HepG2 (cell line): ENCODE results near the gene LTA. TPM values are rescaled to one million over a fixed set of nuclear protein-coding genes. Genes with fewer than 3 reads are reported as not detected.

Source experiments
- ATAC-seq: fragments of 200-7000 bp; cut with Tn5 transposase; 3 replicates; pipeline ENCODE4 v1.9.1; 2020; ENCODE audit warnings: mild to moderate bottlenecking, moderate library complexity
- BruUV-seq: library from RNA; stranded (reverse); fragments of 400-500 nt; replicated peaks from 2 replicates; lab custom pipeline; 2021; lab: Mats Ljungman, UMichigan
- CTCF ChIA-PET: fragments of 300-600 bp; formaldehyde crosslinking; extraction: SDS; loops from one replicate; lab custom pipeline; 2021; ENCODE audit warnings: low total read pairs, inconsistent platforms, low intra/inter-chr PET ratio; lab: Yijun Ruan, JAX
- POLR2A ChIA-PET: fragments of 350-600 bp; sonication (Branson Sonifier 250); formaldehyde crosslinking; loops from one replicate; lab custom pipeline; 2020; ENCODE audit warnings: antibody characterized with exemption, inconsistent platforms; lab: Yijun Ruan, JAX
- DNase-seq: peaks from one replicate; pipeline ENCODE4 v3.0.0-alpha.2; 2015; ENCODE audit warnings: low spot score
- FAIRE-seq: peaks from 3 replicates; lab custom pipeline; 2011; peaks lifted over from hg19 to GRCh38; lab: Jason Lieb, UNC
- H2AFZ ChIP-seq: one replicate; pipeline ENCODE4 v1.6.1; 2011; ENCODE audit warnings: low read length, inconsistent platforms
- H3K27ac ChIP-seq: fragments of 300-600 bp; 3 replicates; pipeline ENCODE4 v1.8.0; 2011; ENCODE audit warnings: mixed run types, mild to moderate bottlenecking, mixed read lengths, low read length, inconsistent platforms; ENCODE audit not compliant: insufficient read depth; ENCODE audit errors: extremely low read length
- H3K27me3 ChIP-seq, 2 experiments: fragments of 200-600 bp in 1 of 2; 2 replicates in 1 of 2; 3 replicates in 1 of 2; pipeline versions ENCODE4 v1.6.0 to v1.8.0; 2011; ENCODE audit warnings: low read length in 2 of 2, mild to moderate bottlenecking in 2 of 2, moderate library complexity in 2 of 2, inconsistent platforms in 1 of 2; ENCODE audit not compliant: insufficient read depth in 2 of 2, control insufficient read depth in 1 of 2
- H3K36me3 ChIP-seq, 2 experiments: fragments of 200-600 bp in 1 of 2; replicated peaks in 1 of 2; 2 replicates in 1 of 2; 3 replicates in 1 of 2; pipeline versions ENCODE4 v1.5.1 to v1.8.0; 2011; ENCODE audit warnings: low read length in 2 of 2, inconsistent platforms in 1 of 2; ENCODE audit not compliant: insufficient read depth in 2 of 2, control insufficient read depth in 1 of 2
- H3K4me1 ChIP-seq: 2 replicates; pipeline ENCODE4 v1.5.1; 2012; ENCODE audit warnings: low read length, inconsistent platforms; ENCODE audit not compliant: insufficient read depth
- H3K4me2 ChIP-seq: 2 replicates; pipeline ENCODE4 v1.6.0; 2011; ENCODE audit warnings: low read depth, low read length, inconsistent platforms
- H3K4me3 ChIP-seq, 3 experiments: fragments of 200-600 bp in 1 of 3; sonication (generic), shearing (Covaris generic) in 1 of 3; replicated peaks in 1 of 3; 2 replicates each; pipeline ENCODE4 v1.5.1; 2011 to 2016; ENCODE audit warnings: low read length in 3 of 3, inconsistent platforms in 2 of 3, low read depth in 2 of 3, mild to moderate bottlenecking in 2 of 3, control low read depth in 1 of 3, mixed read lengths in 1 of 3; ENCODE audit not compliant: insufficient read depth in 1 of 3
- H3K79me2 ChIP-seq: one replicate; pipeline ENCODE4 v1.6.1; 2011; ENCODE audit warnings: low read length, inconsistent platforms; ENCODE audit not compliant: insufficient read depth
- H3K9ac ChIP-seq: 2 replicates; pipeline ENCODE4 v1.6.0; 2011; ENCODE audit warnings: mild to moderate bottlenecking, low read depth, low read length, inconsistent platforms; ENCODE audit not compliant: insufficient read depth
- H3K9me3 ChIP-seq: 2 replicates; pipeline ENCODE4 v1.5.1; 2012; ENCODE audit warnings: mild to moderate bottlenecking, low read length
- H4K20me1 ChIP-seq: 2 replicates; pipeline ENCODE4 v1.6.0; 2011; ENCODE audit warnings: inconsistent platforms, mild to moderate bottlenecking, low read length, moderate library complexity; ENCODE audit not compliant: insufficient read depth
- CBX5 ChIP-seq: sonication (generic); formaldehyde crosslinking; IDR thresholded peaks from 2 replicates; pipeline ENCODE4 v1.4.0; 2020; ENCODE audit warnings: missing genetic modification reagents, borderline replicate concordance
- CEBPG ChIP-seq: IDR thresholded peaks from 2 replicates; pipeline ENCODE4 v1.6.1; 2016
- HNRNPUL1 ChIP-seq: fragments of 200-400 bp; formaldehyde crosslinking; IDR thresholded peaks from 2 replicates; pipeline ENCODE4 v1.6.1; 2017; ENCODE audit warnings: low read depth, mild to moderate bottlenecking, low read length, moderate library complexity
- HOMEZ ChIP-seq: IDR thresholded peaks from 2 replicates; pipeline ENCODE4 v1.6.1; 2016; ENCODE audit warnings: low read depth
- KAT8 ChIP-seq: IDR thresholded peaks from 2 replicates; pipeline ENCODE4 v1.6.1; 2016; ENCODE audit warnings: missing genetic modification reagents, missing compliant biosample characterization
- KLF13 ChIP-seq: sonication (generic); formaldehyde crosslinking; IDR thresholded peaks from 2 replicates; pipeline ENCODE4 v1.4.0; 2020; ENCODE audit warnings: mild to moderate bottlenecking, missing genetic modification reagents
- PHF21A ChIP-seq: sonication (generic); formaldehyde crosslinking; IDR thresholded peaks from 2 replicates; pipeline ENCODE4 v1.5.0; 2020; ENCODE audit warnings: mild to moderate bottlenecking, missing genetic modification reagents
- PTBP1 ChIP-seq: fragments of 200-400 bp; formaldehyde crosslinking; IDR thresholded peaks from 2 replicates; pipeline ENCODE4 v1.6.1; 2018; ENCODE audit warnings: low read length, low read depth; ENCODE audit not compliant: poor library complexity, severe bottlenecking
- RFX1 ChIP-seq: fragments of 450-650 bp; IDR thresholded peaks from 2 replicates; pipeline ENCODE4 v1.6.1; 2017
- YY1 ChIP-seq: IDR thresholded peaks from 2 replicates; pipeline ENCODE4 v1.6.1; 2011; ENCODE audit warnings: low read length, low read depth, moderate library complexity, mild to moderate bottlenecking; ENCODE audit not compliant: insufficient read depth, insufficient replicate concordance
- ZBTB7A ChIP-seq: sonication (generic); formaldehyde crosslinking; IDR thresholded peaks from 2 replicates; pipeline ENCODE4 v1.8.0; 2022; ENCODE audit warnings: mild to moderate bottlenecking, missing genetic modification reagents
- ZFP36L2 ChIP-seq: sonication (generic); formaldehyde crosslinking; IDR thresholded peaks from 2 replicates; pipeline ENCODE4 v1.4.0; 2020; ENCODE audit warnings: missing genetic modification reagents
- ZNF616 ChIP-seq: sonication (generic); formaldehyde crosslinking; IDR thresholded peaks from 2 replicates; pipeline ENCODE4 v1.5.0; 2020; ENCODE audit warnings: low read depth, mild to moderate bottlenecking, missing genetic modification reagents
- ZNF713 ChIP-seq: sonication (generic); formaldehyde crosslinking; IDR thresholded peaks from 2 replicates; pipeline ENCODE4 v1.4.0; 2020; ENCODE audit warnings: mild to moderate bottlenecking, missing genetic modification reagents
- ZSCAN30 ChIP-seq: sonication (generic); formaldehyde crosslinking; IDR thresholded peaks from 2 replicates; pipeline ENCODE4 v1.5.0; 2020; ENCODE audit warnings: mild to moderate bottlenecking, missing genetic modification reagents
- in situ Hi-C: cut with HindIII; loops from 2 replicates; pipeline ENCODE4 v1.10.0; 2017; ENCODE audit warnings: low pct_unique_long_range_greater_than_20kb; ENCODE audit not compliant: extremely low pct_ligation_motif_present
- intact Hi-C: fragments of 100-400 bp; cut with micrococcal nuclease; formaldehyde crosslinking; loops from one replicate; pipeline ENCODE4 v1.10.0; 2022; ENCODE audit not compliant: unreplicated experiment
- polyA plus RNA-seq, 8 experiments: library from polyadenylated mRNA; depleted of rRNA in 3 of 8; stranded (reverse) in 7 of 8; unstranded in 1 of 8; fragments of >200 nt; fragmentation: Illumina TruSeq in 4 of 8; extraction: Trizol in 4 of 8; gene quantifications; 2 replicates each; pipeline versions ENCODE4 v1.2.1 to v1.2.3, GENCODE V29; 2011 to 2016; ENCODE audit warnings: low read depth in 4 of 8, missing spikeins in 1 of 8, mixed read lengths in 1 of 8; ENCODE audit not compliant: insufficient read depth in 1 of 8
- total RNA-seq, 5 experiments: library from RNA; depleted of rRNA; stranded (reverse); fragments of >200 nt; fragmentation: Illumina TruSeq; extraction: Trizol; gene quantifications; 2 replicates each; pipeline ENCODE4 v1.2.3, GENCODE V29; 2016; ENCODE audit warnings: low read depth in 1 of 5
- TF ChIP-seq, protein P1 (sequence below): IDR thresholded peaks from 2 replicates; pipeline ENCODE4 v1.6.1; 2016; ENCODE audit warnings: missing biosample characterization, missing genetic modification reagents, low read depth
- TF ChIP-seq, protein P2 (sequence below): sonication (generic); formaldehyde crosslinking; IDR thresholded peaks from 2 replicates; pipeline ENCODE4 v1.4.0; 2020; ENCODE audit warnings: missing genetic modification reagents

Gene LTA
- total and polyA plus RNA-seq, 2 of the 13 experiments (the other 11 are each of a cell fraction or from before 2014, with no cell fraction given): 0.09 TPM; not detected in 1

DNA sequence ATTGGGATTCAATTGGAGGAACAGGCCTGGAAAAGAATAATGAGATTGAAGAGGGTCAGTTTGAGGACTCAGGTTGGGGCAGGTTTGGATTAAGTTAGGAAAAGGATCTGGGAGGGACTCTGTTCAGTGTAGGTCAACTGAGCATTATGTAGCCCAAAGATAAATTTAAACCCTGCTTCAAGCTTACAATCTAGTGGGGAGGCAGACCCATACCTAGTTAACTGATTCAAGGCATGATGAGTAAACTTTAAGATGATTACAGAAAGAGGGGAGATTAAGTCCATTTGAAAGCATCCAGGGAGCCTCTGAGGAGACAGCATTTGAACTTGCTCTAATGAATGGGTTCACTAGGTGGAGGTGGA, 11.4 kb upstream of the LTA start:
- Histone ChIP-seq H3K4me3 (no peak overlapping the region), H3K9ac (no peak overlapping the region), H4K20me1 (no peaks in the 10 kb centered on the region), H3K27me3 (no peaks in the 10 kb centered on the region), H3K4me2 (no peak overlapping the region), H3K9me3 (no peaks in the 10 kb centered on the region), H3K79me2 (no peaks in the 10 kb centered on the region), H3K4me1 (no peaks in the 10 kb centered on the region), H3K36me3 (peaks cover 21 to 38% of the 10 kb centered on the region in 2 experiments; a peak in 4 of 5 replicates), H2AFZ (no peak overlapping the region), H3K27ac (no peak overlapping the region)
- intact Hi-C loops: loop anchor here (1.0 kb wide), 1 partner anchor 22 kb away; the partner anchor contains the start of gene LTB
- no TSS peak for BruUV-seq
- ATAC-seq (no peak), DNase-seq (no peak), FAIRE-seq (no peak)
- ChIA-PET POLR2A (no interaction called here), CTCF (no interaction called here)
- in situ Hi-C loops: no loop called here
- TF ChIP-seq ZNF616 (CRISPR knock-in tag) (no peak), YY1 (no peak), HOMEZ (CRISPR knock-in tag) (no peak), ZFP36L2 (no peak), KLF13 (CRISPR knock-in tag) (no peak), PHF21A (CRISPR knock-in tag) (no peak), ZSCAN30 (CRISPR knock-in tag) (no peak), RFX1 (no peak), HNRNPUL1 (no peak), CBX5 (CRISPR knock-in tag) (no peak), PTBP1 (no peak), KAT8 (no peak), CEBPG (CRISPR knock-in tag) (no peak), ZNF713 (CRISPR knock-in tag) (no peak), ZBTB7A (CRISPR knock-in tag) (no peak)
- TF ChIP-seq, protein P1, sequence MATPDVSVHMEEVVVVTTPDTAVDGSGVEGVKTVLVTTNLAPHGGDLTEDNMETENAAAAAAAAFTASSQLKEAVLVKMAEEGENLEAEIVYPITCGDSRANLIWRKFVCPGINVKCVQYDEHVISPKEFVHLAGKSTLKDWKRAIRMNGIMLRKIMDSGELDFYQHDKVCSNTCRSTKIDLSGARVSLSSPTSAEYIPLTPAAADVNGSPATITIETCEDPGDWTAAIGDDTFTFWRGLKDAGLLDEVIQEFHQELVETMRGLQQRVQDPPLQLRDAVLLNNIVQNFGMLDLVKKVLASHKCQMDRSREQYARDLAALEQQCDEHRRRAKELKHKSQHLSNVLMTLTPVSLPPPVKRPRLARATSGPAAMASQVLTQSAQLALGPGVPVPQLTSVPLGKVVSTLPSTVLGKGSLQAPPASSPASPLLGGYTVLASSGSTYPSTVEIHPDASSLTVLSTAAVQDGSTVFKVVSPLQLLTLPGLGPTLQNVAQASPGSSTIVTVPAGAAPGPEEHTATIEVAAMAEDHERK (CRISPR knock-in tag): no peak
- TF ChIP-seq, protein P2, sequence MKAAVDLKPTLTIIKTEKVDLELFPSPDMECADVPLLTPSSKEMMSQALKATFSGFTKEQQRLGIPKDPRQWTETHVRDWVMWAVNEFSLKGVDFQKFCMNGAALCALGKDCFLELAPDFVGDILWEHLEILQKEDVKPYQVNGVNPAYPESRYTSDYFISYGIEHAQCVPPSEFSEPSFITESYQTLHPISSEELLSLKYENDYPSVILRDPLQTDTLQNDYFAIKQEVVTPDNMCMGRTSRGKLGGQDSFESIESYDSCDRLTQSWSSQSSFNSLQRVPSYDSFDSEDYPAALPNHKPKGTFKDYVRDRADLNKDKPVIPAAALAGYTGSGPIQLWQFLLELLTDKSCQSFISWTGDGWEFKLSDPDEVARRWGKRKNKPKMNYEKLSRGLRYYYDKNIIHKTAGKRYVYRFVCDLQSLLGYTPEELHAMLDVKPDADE (CRISPR knock-in tag): no peak
